HG03097 (cell line): ENCODE data around the gene B4GALT1.

Source experiments
- ATAC-seq: cut with Tn5 transposase; IDR thresholded peaks from one replicate; pipeline ENCODE4 v1.9.1; 2021; ENCODE audit not compliant: unreplicated experiment, low FRiP score

The B4GALT1 gene, protein sequence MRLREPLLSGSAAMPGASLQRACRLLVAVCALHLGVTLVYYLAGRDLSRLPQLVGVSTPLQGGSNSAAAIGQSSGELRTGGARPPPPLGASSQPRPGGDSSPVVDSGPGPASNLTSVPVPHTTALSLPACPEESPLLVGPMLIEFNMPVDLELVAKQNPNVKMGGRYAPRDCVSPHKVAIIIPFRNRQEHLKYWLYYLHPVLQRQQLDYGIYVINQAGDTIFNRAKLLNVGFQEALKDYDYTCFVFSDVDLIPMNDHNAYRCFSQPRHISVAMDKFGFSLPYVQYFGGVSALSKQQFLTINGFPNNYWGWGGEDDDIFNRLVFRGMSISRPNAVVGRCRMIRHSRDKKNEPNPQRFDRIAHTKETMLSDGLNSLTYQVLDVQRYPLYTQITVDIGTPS

GRCh38 chr9:33167084-33167971, at the start of gene B4GALT1:
TSS of gene B4GALT1 (minus strand) at chr9:33167336. CDS start at chr9:33167169, 167 bp downstream.
- ATAC-seq: peak; percentile 62

DNA sequence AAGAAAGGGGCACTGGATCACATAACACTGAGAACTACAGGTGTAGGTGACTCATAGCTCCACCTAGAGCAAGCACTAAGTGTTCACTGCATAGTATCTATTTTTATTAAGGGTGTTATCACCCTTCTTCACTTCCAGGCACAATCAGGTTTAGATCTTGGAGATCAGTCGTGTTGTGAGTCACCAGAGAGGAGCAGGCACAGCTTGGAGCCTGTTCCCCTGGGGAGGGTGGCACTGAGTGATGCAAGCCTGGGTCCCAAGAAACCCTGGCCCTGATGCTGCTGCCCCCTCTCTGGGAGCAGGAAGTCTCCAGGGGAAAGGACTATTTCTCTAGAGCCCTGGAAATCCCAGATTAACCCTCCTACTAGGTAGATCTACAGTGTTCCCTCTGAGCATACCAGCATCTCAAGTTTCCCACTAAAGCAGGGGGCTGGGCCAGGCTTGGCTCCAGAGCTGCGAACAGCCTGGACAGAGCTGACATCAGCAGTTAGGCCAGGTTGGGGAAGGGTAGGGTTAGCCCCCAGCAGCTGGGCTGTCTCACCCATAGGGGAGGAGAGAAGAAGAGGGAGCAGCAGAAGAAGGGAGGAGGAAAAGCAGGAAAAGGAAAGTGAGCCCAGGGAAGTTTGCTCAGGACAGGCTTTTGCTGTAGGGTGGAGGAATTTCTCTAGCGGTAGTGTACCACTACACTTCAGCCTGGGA, 44.7 kb upstream of the B4GALT1 start:
- ATAC-seq: no peak

- ATAC-seq: no peak
Measured at GRCh38 chr9:33210006-33210715, 43.0 kb upstream of the B4GALT1 start.

GRCh38 chr9:33209394-33209793, 42.3 kb upstream of the B4GALT1 start:
- no peak for ATAC-seq

- peak; percentile 99 for ATAC-seq
Measured at GRCh38 chr9:33202552-33203201, 35.5 kb upstream of the B4GALT1 start.

- no peak for ATAC-seq
Measured at GRCh38 chr9:33202018-33202417, 34.9 kb upstream of the B4GALT1 start.

- ATAC-seq: no peak
Measured at GRCh38 chr9:33198165-33198564, 31.0 kb upstream of the B4GALT1 start.

DNA sequence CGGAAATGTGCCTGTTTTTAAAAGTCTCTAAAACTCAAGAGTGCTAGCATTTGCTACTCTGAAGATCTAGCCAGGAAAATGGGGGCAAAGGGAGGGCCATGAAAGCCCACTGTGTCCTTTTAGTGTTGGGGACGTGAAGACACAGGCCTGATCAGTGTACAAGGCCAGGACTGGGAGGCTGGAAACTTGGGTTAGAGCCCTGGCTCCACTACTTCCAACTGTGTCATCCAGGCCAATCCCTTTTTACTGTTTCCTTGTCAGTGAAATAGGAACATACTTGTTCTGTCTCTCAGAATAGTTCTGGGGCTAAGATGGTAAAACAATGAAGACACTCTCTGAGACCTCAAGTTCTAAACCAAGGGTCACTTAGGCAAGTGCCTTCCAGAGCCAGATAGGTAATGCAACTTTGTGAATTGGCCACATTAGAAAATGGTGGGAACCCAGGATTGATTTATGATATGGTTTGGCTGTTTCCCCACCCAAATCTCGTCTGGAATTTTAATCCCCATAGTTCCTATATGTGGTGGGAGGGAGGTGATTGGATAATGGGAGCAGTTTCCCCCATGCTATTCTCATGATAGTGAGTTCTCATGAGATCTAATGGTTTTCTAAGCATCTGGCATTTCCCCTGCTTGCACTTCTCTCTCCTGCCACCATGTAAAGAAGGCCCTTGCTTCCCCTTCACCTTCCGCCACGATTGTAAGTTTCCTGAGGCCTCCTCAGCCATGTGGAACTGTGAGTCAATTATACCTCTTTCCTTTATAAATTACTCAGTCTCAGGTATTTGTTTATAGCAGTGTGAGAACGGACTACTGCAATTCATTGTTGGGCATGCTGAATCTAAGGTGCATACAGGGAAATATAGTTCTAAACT, 30.4 kb upstream of the B4GALT1 start:
- no peak for ATAC-seq

GRCh38 chr9:33196736-33197135, 29.6 kb upstream of the B4GALT1 start:
- no peak for ATAC-seq

- no peak for ATAC-seq
Measured at GRCh38 chr9:33193818-33194217, 26.7 kb upstream of the B4GALT1 start.

- ATAC-seq: no peak
Measured at GRCh38 chr9:33192493-33193255, 25.5 kb upstream of the B4GALT1 start.

GRCh38 chr9:33190021-33190705, 23.0 kb upstream of the B4GALT1 start:
- no peak for ATAC-seq

DNA sequence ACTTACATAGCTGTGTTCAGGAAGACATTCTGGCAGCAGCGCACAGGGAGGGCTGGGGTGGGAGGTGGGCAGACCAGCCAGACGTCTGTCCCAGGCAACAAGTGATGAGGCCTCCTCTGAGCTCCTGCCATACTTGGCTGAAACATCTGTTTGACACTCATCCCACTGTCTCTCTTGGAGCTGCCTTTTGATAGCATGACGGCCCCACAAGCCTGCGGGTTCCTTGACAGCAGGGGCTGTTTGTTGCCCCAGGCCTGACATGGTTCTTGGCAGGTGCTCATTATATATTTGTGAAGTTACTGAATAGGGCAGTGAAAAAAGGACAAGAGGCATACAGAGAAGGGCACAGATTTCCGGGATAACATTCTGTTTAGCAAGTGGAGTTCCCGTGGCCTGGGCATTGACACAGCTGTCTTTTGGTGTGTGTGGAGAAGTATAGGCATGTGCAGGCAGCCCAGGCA, 22.2 kb upstream of the B4GALT1 start:
- no peak for ATAC-seq

DNA sequence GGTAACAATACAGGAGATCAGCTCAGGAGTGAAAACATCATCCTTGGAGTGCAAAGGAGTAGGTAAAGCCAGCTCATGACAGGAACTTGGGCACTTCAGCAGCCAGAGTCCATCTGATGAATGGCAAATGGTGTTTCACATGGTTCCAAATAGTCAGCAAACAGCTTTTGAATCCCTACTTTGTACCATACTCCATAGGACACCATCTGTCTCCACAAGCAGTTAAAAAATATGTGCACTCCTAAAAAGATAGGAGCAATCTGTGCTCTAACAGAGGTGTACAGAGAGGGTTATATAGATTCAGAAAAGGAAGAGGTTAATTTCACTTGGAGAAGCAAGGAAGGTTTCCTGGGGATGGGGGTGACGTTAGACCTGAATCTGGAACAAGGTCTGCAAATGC, 21.6 kb upstream of the B4GALT1 start:
- no peak for ATAC-seq

DNA sequence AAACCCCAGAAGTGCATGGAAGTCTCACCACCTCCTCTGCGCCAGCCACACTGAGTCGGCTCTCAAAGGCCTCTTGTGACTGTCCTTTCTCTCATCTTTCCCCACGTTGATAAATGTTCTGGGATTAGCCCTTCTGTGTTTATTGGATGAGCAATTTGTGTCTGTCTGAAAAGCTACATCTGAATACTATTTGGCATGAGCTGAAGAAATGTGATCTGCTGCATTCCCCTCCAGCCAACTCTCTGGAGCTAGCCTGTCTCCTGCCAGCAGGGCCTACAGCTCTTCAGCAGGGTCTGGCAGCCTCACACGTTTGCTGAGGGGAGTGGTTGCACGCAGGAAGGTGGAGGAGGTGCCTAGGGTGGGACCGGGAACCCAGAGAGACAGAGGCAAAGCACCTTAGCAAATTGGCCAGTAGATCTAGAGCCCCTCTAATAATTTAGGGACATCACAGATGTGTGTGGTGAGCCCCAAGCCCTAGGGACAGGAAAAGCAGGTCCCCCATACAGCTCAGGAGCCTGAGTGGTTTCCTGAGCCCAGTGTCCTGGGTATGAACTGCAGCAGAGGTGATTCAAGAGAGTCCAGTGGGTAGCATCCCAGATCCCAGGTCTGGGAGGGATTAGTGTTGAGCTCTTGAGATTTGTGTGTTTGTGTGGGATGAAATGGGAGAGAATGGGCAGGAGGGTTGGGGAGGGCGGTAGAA, 20.5 kb upstream of the B4GALT1 start:
- no peak for ATAC-seq

- no peak for ATAC-seq
Measured at GRCh38 chr9:33186457-33187168, 19.5 kb upstream of the B4GALT1 start.
